NCI-H460 (cell line): ENCODE results near the gene TRABD2B. TPM values are rescaled to one million over a fixed set of nuclear protein-coding genes. Genes with fewer than 3 reads are reported as not detected.
"Not testable (repeated sequence)": the region's sequence is repeated elsewhere in the genome, so short reads cannot be mapped to it uniquely, and the experiment has no call there.

Experiments used
- DNase-seq: peaks from one replicate; pipeline ENCODE4 v3.0.0-alpha.2; 2016; ENCODE audit warnings: low read depth; ENCODE audit errors: extremely low read depth
- total RNA-seq: library from RNA; depleted of rRNA; stranded (reverse); fragments of >200 nt; shearing (Covaris generic); gene quantifications from 2 replicates; pipeline ENCODE4 v1.2.3, GENCODE V29; 2014

Gene TRABD2B
- total RNA-seq, 1 experiment from 2014 or later: 1.3 TPM

GRCh38 chr1:47970882-47971281, 26.3 kb downstream of the TRABD2B start:
- DNase-seq: no peak

- no peak for DNase-seq
Observed at GRCh38 chr1:47969478-47969877, 27.7 kb downstream of the TRABD2B start.

DNA sequence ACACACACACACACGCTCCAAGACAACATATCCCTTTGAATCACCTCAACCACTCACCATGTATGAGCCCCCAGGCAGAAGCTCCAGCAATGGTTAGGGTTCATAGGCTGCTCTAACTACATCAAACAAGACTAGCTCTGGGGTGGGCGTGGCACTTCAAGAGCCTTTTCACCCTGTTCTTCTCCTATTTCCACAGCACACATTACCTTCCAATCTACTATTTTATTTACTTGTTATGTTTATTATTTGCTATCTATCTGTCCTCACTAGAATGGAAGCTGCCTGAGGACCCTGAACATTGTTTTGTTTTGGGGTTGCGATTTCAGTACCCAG, 28.7 kb downstream of the TRABD2B start:
- DNase-seq: no peak

DNA sequence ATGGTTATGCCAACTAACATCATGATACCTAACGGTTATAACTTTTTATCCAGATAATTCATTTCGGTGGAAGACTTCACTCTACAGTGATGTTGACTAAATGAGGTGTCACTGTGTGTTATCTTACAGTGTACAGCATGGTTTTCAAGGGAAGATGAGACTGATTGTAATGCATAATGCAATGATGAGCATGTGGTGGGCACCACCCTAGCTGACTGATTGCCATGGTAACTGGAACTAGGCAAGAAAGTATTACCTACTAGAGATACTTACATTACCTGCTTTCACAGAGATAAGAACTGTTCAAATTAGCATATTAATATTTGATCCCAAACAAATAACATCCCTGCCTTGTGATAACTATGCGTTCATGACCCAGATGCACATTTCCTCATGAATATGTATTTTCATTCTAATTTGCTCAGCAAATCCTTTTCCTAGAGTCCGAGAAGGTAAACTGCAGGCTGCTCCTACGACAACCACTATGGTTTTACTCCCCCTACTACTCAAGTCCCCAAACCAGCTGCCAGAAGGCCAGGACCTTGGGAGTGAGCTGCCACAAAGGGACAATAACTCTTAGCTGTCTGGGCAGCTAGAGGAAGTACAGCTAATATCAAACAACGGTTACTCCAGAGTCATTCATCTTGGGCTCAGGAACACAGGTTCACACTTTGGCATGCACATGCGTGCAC, 29.2 kb downstream of the TRABD2B start:
- no peak for DNase-seq

DNA sequence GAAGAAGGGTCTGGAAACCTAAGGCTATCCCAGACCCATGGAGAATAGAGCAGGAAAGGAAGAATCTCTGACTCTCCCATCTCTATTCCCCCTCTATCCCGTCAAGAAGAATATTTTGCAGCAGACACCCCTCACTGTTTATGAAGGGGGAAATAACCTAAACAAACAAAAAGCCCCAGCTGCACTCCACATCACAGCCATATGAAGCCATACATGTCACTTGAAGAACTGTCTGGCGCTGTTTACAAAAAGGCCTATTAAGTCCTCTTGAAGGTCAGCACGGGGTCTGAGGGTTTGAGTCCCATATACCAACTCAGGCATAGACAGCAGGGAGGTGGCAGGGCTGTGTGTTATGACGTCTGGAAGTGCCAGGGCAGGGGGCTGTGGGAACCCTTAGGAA, 31.4 kb downstream of the TRABD2B start:
- DNase-seq: no peak

GRCh38 chr1:47964636-47965035, 32.5 kb downstream of the TRABD2B start:
- DNase-seq: no peak

DNA sequence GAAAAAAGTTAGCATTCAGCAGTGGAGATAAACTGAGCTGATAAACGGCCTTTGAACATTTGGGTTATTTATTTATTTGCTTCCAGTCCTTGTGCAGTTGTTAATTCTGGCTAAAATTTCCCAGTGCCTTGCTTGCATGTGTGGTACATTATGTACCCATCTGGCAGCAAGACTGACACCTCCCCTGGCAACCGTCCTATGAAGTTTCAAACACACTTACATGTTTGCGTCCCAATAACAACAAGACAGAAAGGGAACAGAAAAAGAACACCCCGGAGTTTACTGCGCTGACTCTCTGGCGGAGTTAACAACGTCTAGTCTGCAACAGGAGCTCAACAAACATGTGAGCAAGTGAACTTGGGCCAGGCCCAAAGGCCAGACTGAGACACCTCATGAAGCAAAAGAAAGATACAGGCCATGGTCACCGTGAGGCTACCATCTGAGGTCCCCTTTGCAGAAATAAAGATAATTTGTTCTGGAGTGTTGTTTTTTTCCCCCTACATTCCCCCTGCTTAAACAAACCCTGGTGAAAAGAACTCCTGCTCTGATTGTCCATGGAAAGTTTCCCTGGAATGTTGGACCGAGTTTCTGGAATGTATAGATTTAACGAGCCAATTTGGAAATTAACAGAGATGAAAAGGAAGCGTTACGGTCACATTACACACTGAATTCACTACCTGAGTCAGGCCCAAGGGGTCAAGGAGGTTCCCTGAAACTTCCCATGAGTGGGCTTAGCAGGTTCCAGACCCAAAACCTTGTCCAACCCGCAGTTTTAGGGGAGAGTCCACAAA, 33.4 kb downstream of the TRABD2B start:
- DNase-seq: no peak

DNA sequence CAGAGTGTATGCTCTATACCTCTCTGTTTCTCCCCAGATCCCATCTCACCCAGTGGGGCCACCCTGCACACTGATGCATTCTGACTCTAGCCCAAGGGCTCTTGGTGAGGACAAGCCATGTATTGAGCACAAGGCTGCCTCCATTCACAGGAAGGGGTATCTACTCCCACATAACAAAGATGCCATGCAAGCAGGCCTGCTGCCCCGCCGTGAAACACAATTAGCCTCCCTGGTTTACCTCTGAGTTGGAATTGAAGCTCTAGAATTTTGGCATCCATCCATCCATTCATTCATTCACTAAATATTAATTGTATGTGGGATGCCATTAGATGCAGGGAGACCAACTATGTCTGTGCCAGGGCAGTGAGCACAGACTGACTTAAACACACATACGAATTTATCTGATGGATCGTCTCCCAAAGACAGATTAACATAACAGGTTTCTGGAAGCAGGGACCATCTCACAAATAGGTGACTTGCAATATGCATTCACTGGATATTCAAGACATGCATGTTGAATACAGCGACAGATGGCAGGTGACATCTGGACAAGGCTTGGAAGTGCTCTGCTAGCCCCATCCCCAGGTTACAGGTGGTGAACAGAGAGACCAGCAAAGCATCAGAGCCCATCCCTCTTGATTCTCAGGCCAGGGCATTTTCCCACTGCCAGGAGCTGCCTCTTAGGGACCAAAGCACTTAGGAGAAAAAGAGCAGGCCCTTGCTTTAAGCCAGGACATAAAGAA, 34.3 kb downstream of the TRABD2B start:
- no peak for DNase-seq

GRCh38 chr1:47961835-47962234, 35.4 kb downstream of the TRABD2B start:
- DNase-seq: not testable (repeated sequence)

DNA sequence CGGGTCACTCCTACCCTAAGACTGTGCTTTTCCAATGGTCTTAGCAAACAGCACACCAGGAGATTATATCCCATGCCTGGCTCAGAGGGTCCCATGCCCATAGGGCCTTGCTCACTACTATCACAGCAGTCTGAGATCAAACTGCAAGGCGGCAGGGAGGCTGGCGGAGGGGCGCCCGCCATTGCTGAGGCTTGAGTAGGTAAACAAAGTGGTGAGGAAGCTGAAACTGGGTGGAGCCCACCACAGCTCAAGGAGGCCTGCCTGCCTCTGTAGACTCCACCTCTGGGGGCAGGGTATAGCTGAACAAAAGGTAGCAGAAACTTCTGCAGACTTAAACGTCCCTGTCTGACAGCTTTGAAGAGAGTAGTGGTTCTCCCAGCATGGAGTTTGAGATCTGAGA, 40.7 kb downstream of the TRABD2B start:
- not testable (repeated sequence) for DNase-seq

- no peak for DNase-seq
Observed at GRCh38 chr1:47953661-47954060, 43.5 kb downstream of the TRABD2B start.

- DNase-seq: no peak
Observed at GRCh38 chr1:47951545-47952235, 45.5 kb downstream of the TRABD2B start.

- no peak for DNase-seq
Observed at GRCh38 chr1:47951026-47951425, 46.2 kb downstream of the TRABD2B start.

DNA sequence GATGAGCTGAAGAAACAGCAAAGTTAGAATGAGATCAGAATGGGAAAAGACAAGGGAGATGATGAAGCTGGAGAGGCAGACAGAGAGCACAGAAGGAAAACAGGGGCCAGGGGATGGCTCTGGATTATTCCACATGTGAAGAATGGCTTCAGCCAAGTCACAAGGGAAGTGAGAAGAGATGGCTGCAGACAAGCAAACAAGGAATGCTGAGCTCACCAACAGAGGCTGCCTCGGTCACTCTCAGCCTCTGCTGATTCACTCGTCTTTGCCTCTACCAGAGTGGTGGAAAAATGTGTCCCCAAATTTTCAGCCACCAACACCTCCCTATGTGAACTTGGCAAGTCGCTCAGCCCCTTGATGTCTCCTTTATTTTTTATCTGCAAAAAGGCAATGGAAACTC, 46.7 kb downstream of the TRABD2B start:
- no peak for DNase-seq

DNA sequence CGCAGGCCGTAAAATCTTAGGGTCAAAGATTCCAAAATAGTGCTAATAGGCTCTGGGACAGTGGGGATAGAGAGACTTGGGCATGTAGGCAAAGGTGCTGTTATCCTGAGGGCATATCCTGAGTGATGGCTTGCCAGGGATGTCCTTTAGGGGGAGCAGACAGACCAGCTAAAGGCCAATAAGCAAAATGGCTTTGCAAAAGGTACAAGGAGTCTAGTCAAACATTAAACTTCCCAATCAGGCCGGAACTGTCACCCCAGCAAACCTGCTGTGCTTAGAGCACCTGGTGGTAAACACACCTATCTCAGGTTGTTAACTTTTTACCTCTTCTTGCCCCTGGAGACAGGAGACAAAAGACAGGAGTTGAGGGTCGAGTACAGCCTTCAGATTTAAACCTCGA, 49.1 kb downstream of the TRABD2B start:
- peak; percentile 8 for DNase-seq

DNA sequence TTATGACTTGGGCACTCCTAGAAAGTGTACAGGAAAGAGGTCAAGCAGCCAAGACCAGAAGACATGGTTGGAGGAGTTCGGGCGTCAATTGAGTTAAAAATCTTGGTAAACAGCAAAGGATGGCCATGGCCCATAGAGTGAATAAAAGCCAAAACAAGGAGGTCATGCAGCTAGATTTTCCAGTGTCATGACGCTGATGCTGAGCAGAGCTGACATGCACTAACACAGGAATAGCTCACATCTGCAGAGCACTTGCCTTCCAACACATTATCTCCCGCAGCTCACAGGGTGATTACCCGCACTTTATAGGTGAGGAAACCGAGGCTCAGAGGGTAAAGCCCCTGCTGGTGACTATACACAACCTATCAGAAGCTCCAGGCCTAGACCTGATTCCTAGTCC, 49.7 kb downstream of the TRABD2B start:
- DNase-seq: no peak

DNA sequence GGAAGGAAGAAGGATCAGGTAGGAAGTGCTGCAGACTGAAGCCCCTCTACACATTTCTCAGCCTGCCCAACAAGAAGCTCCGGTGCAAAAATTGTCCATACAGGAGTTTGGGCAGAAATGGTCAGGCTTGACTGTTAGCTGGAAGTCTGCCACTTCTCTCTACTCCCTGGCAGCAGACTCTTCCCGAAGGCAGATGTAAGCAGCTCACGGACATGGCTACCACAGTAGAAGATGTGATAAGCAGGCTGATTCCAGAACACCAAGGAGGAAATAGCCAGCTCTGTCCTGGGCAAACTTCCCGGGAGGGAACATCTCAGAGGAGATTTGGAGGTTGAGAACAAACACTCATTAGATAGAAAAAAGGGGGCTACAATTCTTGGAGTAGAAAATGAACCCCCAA, 52.6 kb downstream of the TRABD2B start:
- no peak for DNase-seq

GRCh38 chr1:47942240-47942629, 55.0 kb downstream of the TRABD2B start:
- no peak for DNase-seq

DNA sequence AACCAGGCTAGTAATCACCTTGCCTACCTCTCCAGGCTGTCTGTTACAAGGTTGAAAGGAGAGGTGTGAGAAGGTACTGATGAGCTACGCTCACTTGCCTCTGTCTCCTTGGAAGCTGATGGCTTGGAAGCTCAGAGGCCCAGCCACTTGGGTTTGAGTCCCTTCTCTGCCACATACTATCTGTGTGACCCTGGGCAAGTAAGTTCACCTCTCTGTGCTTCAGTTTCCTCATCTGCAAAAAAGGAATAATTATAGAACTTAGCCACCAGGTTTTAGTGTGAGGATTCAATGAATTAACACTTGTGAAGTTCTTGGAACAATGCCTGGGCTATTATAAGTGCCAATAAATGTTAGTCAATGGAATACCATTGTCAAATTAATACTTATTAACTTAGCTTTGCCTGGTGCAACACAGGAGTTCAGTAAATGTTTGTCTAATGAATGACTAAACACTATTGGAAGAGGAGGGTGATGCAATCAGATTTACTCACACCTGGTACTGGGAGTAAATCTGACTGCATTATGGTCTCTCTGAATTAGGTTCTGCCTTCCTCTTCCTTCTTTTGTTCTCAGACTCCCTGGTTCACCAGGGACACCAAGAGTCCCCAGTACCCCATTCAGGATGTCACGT, 55.5 kb downstream of the TRABD2B start:
- DNase-seq: no peak

GRCh38 chr1:47940779-47941178, 56.4 kb downstream of the TRABD2B start:
- DNase-seq: no peak

DNA sequence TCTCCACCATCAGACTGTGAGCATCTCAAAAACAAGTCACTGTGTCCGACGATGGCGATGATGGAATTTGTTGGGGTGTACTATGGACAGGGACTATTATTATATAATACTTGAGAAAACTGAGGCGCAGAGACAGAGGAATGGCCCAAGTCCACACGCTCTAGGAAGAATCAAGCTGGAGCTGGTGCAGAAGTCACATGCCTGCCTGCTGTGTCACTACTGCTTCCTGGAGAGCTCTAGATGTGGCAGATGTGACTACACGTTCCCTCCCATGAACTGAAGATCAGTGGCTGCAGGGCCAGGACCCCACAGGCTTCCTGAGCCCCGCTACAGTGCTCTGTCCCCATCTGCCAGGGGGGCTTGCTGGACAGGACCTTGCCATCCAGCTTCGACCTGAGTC, 56.9 kb downstream of the TRABD2B start:
- no peak for DNase-seq
